Activated CD8-positive, alpha-beta memory T cell treated with anti-CD3 and anti-CD28 coated beads, Interleukin-2, amount 50 U/mL, for 4 hours (primary cell): ENCODE measurements around the gene CREBRF.
"Not testable (repeated sequence)": the region's sequence is repeated elsewhere in the genome, so short reads cannot be mapped to it uniquely, and the experiment has no call there.

ENCODE experiments used
- DNase-seq: peaks from one replicate; pipeline ENCODE4 v3.0.0-alpha.2; 2020

The CREBRF gene

GRCh38 chr5:173089581-173089980 lies 33.4 kb downstream of the CREBRF start:
- no peak for DNase-seq

- DNase-seq = no peak
These were observed 34.5 kb downstream of the CREBRF start for GRCh38 chr5:173090639-173091038.

GRCh38 chr5:173091981-173092380 lies 35.8 kb downstream of the CREBRF start:
- DNase-seq = no peak

GRCh38 chr5:173093606-173094005 lies 37.5 kb downstream of the CREBRF start:
- no peak for DNase-seq

GRCh38 chr5:173094012-173094661 lies 38.0 kb downstream of the CREBRF start:
- DNase-seq = no peak

GRCh38 chr5:173098787-173099186 lies 42.6 kb downstream of the CREBRF start:
- no peak for DNase-seq

- no peak for DNase-seq
These were observed 43.3 kb downstream of the CREBRF start for GRCh38 chr5:173099461-173099860.

- no peak for DNase-seq
These were observed 45.1 kb downstream of the CREBRF start for GRCh38 chr5:173101245-173101644.

GRCh38 chr5:173103411-173103810 lies 47.3 kb downstream of the CREBRF start:
- no peak for DNase-seq

- DNase-seq = no peak
These were observed 52.8 kb downstream of the CREBRF start for GRCh38 chr5:173108914-173109313.

GRCh38 chr5:173114536-173114935 lies 58.4 kb downstream of the CREBRF start:
- DNase-seq = no peak

- DNase-seq = no peak
These were observed 63.6 kb downstream of the CREBRF start for GRCh38 chr5:173119719-173120118.

GRCh38 chr5:173123416-173123815 lies 67.3 kb downstream of the CREBRF start:
- DNase-seq = no peak

GRCh38 chr5:173132166-173132565 lies 76.0 kb downstream of the CREBRF start:
- DNase-seq = not testable (repeated sequence)

GRCh38 chr5:173138707-173139106 lies 82.6 kb downstream of the CREBRF start:
- DNase-seq = no peak

- DNase-seq = no peak
These were observed 83.5 kb downstream of the CREBRF start for GRCh38 chr5:173139631-173140030.

- DNase-seq = no peak
These were observed 84.6 kb downstream of the CREBRF start for GRCh38 chr5:173140769-173141168.

- DNase-seq = no peak
These were observed 87.4 kb downstream of the CREBRF start for GRCh38 chr5:173143567-173143966.

GRCh38 chr5:173144200-173145176 lies 88.3 kb downstream of the CREBRF start, which contains the start of gene BNIP1:
BNIP1 (plus strand) TSS chr5:173144531; CDS start chr5:173144546, 15 bp downstream.
- DNase-seq = peak; percentile 97

- DNase-seq = no peak
These were observed 92.2 kb downstream of the CREBRF start for GRCh38 chr5:173148354-173148753.

GRCh38 chr5:173152547-173152946 lies 96.4 kb downstream of the CREBRF start:
- DNase-seq = no peak

- DNase-seq = no peak
These were observed 97.7 kb downstream of the CREBRF start for GRCh38 chr5:173153842-173154241.

- not testable (repeated sequence) for DNase-seq
These were observed 98.5 kb downstream of the CREBRF start for GRCh38 chr5:173154619-173155018.

- no peak for DNase-seq
These were observed 99.8 kb downstream of the CREBRF start for GRCh38 chr5:173155912-173156311.
